Amygdala (tissue), 56 donors: ENCODE results near the gene OR51E1.

Experiments used
- DNase-seq, 56 donors: peaks; one replicate each; lab custom pipeline; 2025; lab: John Stamatoyannopoulos, UW

Gene OR51E1, protein sequence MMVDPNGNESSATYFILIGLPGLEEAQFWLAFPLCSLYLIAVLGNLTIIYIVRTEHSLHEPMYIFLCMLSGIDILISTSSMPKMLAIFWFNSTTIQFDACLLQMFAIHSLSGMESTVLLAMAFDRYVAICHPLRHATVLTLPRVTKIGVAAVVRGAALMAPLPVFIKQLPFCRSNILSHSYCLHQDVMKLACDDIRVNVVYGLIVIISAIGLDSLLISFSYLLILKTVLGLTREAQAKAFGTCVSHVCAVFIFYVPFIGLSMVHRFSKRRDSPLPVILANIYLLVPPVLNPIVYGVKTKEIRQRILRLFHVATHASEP

DNA sequence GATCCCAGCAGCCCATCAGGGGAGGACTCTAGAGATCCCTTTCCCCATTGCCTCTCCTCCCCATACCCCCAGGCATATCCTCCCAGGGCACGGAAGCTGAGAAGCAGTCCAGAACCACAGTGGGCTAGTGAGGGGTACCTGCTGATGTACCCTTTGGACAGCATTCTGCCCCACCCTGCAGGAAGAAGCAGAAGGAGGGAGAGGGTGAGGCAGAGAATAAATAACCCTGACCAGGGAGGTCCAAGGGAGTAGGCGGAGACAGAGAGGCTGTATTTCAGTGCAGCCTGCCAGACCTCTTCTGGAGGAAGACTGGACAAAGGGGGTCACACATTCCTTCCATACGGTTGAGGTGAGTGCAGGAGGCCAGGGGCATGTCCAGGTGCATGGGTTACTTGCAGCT, at the start of gene OR51E1:
OR51E1 (plus strand) TSS at position 301 of the 400 bp plus-strand sequence. CDS start 8,545 bp downstream, outside the sequence.
- DNase-seq: no peak

DNA sequence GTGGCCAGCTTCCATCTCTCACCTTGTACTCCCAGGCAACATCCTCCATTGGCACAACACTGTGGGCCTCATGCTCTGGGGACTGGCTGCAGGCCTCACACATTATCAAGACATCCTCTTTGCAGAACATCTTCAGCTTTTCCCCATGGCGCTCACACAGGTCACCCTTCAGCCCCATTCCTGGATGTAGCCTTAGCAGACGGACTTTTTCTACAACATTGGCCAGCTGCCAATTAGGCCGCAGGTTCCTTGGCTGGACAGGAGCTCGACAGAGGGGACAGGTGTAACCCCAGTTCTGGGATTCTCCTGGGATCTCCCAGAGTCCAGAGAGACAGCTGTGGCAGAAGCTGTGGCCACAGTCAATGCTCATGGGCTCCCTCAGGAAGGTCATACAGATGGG, 38.7 kb upstream of the OR51E1 start:
- peak in 1 of 56 donors; percentile 2 for DNase-seq

DNA sequence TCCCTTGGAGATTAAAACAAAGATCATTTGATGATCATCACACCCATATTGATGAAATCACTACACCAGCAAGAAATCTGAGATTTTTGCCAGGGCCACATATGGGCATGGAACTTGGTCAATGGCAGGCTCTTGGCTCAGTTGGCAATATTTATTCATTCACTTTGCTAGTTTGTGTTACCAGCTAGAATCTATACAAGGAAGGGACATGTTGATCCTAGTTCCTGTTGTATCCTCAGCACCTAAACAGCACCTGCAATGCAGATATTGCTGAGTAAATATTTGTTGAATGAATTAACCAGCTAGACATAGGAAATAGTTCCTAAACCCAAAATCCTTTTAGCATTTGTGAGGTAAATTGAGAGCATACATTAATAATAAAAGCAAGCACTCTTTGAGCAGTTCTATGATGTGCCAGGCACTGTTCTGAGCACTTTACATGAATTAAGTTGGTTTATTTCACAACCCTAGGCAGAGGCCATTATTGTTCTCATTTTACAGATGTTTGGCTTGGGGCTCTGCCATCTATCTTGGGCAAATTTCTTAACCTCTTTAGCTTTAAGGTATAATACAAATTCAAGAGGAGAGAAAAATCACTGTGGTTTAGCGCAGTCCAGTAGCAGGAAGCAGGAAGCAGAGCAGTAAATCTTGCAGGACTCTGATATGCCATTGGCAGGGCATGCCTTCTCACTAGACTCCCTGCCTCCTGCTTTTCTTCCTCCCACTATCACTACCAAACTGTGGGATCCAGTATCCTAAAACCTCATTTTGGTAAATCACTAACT, 37.4 kb upstream of the OR51E1 start:
- no peak for DNase-seq

DNA sequence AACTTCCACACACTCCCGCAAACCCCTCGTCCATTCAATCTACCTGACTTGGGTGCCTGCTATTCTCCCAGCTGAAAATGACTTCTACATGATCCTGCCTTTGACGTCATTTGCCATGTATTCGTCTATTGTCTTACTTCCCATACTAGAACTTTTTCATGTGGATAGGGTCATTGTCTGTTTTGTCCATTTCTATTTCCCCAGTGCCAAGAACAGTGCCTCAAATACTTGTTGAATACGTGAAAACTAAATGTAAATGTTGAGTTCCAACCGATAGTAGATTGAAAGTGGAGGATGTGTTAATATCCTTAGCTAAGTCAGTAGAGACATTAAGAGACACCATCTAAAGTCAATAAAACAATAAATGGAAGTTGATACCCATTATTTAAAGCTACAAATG, 36.7 kb upstream of the OR51E1 start:
- no peak for DNase-seq

DNA sequence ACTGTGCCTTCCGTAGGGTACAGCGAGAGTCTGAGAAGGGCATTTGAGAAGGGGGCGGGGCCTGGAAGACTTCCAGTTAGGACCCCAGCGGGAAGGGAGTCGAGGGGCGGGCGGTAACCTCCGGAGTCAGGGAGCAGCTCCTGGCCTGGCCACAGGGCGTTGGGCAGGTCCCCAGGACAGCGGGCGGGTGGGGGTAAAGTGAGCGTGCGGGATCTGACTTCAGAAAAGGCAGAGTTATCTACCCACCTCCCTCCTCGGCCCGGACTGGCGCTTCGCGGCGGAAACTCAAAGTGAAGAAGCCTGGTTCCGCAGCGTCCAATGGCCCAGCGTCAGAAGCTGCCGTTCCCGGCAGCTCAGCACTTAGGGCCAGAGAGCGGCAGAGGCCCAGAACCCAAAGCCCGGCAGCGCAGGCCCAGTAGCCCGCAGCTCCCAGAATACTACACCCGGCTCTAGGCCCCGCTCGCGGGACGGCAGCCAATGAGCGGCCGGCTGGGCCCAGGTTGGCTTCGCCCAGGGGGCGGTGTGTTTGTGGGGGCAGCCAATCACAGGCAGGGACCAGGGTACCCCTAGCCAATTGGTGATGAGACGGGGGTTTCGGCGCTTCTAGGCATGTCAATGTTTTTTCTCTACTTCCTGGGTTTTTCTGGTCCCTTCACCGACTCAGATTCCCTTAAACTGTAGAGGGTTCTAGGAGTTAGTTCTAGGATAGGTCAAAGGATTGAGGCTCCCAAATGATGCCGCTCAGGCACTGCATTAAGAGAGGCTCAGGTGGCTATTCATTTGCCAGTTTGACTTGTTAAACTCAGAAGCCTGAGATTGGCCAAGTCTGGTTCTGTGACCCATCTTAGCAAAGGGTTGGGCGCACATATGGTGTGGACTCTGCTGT, 35.8 kb upstream of the OR51E1 start, which contains the start of gene TRIM68:
TRIM68 (minus strand) TSS at position 451 of the 886 bp plus-strand sequence. CDS start 2,727 bp downstream, outside the sequence.
- DNase-seq: peak; percentile 80 to 97 (median 95)

DNA sequence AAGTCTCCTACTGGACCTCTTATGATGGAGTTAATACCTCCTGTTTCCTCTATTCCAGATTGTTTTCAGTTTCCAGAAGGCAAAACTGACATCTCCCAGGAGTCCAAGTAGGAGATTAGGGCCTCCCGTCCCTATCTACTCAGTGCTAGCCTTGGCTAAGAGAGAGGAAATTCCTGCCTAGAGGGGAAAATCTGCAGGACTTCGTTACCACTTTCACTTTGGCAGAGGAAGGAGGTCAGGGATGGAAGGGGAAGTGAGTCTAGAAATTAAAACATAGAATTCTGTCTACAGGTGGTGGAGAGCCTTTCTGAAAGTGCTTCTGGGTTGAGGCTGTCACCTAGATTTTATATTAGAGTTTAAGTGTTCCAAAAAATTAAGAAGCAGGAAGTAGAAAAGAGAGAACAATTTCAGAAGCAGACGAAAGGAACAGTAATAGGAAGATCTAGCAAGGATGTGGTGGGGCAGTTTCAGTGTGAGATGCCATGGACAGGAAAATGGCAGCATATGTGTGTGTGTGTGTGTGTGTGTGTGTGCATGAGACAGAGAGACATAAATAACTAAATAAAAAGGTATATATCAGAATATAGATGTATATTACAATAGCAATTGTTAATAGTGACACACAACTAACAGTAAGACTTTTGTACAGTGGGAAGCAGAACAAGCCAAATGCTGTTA, 33.4 kb upstream of the OR51E1 start:
- DNase-seq: no peak

DNA sequence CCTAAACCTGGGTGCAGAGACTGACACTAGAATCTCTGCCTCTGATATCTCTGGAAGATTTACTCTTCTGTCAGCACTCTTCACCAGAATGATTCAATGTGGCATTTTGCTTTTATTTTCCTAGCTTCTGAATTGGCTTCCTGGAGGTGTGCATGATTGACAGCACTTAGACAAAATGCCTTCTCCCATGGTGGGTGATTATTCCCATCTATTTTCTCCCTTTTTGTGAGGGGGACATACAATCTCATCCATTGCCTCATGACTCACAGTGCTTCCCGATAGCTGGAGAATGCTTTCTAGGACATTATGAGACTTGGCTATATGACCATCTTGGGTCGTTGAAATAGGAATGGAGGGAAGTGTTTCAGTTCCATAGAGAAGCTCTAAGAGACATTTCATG, 31.8 kb upstream of the OR51E1 start:
- DNase-seq: no peak

DNA sequence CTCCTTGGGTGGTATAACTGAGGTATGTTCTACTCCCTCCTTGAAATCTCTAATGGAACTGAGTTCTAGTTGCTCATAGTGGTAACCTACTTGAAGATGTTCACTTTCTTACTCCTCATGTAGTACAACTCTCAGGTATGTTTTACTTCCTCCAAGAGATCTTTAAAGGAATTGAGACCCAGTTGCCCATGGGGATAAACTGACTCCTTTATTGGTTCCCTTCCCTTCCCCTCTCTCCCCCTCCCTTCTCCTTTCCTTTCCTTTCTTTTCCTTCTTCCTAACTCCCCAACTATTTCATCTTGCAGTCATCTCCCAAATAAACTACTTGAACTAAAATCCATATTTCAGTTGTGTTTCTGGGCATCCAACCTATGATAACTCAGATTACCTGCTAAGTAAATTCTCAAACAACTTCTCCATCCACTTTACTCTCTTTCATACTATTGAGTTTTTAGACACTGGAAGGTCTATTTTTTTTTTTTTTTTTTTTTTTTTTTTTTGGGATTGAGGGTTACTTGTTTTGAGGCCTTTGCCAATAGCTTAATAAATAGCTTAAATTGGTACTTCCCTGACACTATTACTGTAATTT, 27.8 kb upstream of the OR51E1 start:
- no peak for DNase-seq

DNA sequence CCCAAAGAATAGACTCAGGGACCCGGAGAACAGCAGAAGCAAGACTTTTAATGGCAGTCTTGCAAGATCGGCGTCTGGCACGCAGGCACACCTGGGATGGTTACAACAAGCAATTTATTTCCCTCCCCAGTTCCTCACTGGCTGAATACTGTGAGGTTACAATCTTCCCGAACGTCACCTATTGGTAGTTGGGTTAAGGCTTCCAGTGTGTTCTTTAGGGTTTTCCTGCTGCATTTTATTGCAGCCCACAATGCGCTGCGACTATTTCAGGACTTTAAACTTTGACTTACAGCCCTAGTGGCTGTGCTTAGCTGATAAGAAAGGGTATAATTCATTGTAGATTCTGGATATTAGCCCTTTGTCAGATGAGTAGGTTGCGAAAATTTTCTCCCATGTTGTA, 24.3 kb upstream of the OR51E1 start:
- DNase-seq: no peak

DNA sequence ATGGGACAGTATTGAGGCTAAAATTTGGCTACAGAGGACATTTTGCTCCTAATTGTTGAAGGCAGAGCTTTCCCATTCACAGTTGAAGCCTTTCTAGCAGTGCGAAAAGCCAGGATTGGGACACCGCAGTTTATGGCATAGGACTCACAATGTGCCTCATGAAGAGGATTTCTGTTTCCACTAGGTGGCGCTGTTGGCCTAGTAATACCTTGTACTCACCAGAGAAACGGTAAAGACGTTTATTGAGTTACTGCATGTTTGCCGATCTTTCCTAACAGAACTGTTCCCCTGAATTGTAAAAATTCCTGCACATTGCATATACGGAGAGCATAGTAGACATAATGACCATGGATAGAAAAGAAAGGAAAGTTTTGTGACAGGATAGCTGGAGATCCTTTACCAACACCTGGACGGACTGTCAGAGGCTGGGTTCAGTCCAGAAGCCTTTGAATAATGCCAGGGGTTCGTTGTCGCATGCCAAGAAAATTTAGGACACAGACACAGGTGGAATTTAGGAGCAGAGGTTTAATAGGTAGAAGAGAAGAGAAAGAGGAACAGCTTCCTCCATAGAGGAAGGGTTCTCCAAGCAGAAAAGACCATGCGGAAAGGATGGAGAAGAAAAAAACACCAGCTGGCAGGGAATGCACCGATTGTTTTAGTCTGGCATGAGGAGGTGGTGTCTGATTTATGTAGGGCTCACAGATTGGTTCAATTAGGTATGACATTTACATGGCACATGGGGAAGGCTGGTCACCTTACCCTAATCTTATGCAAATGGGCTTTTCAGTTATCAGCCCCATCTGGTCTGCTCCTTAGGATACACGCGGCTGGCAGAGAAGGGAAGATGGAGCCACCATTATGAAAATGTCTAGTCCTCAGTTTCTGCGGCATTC, 17.3 kb upstream of the OR51E1 start:
- DNase-seq: peak in 8 of 56 donors; percentile 3 to 47 (median 6)

DNA sequence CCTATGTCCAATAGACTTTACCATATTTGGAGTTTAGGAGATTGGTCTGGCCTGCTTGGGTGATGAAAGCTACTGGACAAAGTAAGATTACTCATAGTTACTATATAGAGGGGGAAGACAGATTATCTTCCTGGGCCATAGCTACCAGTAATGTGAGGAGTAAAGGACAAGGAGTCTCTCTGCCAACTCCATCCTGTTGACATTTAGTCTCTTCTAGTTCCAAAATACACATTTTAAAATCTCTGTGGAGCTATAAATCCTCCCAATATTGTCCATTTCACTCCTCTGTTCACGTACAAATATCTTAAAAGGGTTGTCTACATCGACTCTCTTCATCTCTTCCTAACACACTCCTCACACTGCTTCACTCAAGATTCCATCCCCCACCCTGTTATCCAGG, 7.6 kb upstream of the OR51E1 start:
- DNase-seq: no peak

DNA sequence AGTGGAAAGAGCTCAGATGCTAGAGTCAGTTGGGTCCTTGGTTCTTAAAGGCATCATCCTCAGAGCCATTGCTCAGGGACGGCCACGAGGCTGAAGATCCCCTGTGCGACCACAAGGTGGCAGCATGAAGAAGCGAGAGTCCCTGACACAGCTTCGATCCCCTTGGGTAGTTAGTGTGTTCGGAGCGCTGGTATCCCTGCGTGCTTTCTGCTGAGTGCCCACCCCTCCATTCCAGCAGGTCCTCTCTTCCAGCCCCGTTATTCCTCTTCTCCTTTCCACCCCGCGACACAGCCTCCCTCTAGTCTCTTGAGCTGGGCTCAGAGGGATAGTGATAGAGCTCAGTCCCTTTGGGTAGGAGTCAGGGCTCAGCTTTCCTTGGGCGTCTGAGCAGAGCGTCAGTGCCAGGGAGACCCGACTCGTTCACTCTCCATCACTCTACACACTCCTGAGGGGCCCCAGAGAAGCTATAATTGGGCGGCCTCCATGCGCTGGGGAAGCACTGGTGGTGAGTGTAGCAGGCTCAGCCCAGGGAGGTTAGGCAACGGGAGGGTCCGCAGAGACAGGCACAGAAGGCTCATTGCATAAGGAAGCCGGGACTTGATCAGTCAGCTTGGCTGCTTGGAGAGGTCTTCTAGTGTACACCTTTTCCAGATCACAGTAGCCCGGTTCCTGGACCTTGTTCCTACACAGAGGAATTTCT, 6.7 kb upstream of the OR51E1 start, which contains the start of gene OR51D1:
OR51D1 (plus strand) TSS at position 516 of the 700 bp plus-strand sequence. CDS start 2,314 bp downstream, outside the sequence.
- DNase-seq: peak in 45 of 56 donors; percentile 5 to 72 (median 30)

DNA sequence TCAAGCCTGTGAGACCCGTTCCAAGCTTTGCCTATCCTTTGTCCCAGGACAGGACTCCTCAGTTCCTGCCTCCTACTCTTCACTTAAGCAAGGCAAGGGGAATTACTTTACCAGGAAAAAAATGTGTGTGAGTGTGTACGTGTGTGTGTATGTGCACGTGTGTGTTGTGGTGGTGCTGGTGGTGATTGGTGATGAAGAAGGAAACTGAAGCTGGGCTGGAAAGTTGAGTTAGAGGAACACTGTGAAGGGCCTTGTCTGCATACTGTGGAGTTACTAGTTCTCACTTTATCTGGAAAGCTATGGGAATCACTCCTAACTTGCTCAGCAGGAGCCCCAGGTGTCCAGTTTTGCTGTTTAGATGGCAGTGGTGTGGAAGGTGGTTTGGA, 6.1 kb upstream of the OR51E1 start:
- no peak for DNase-seq

DNA sequence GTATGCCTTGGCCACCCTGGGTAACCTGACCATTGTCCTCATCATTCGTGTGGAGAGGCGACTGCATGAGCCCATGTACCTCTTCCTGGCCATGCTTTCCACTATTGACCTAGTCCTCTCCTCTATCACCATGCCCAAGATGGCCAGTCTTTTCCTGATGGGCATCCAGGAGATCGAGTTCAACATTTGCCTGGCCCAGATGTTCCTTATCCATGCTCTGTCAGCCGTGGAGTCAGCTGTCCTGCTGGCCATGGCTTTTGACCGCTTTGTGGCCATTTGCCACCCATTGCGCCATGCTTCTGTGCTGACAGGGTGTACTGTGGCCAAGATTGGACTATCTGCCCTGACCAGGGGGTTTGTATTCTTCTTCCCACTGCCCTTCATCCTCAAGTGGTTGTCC, 3.9 kb upstream of the OR51E1 start:
- no peak for DNase-seq

DNA sequence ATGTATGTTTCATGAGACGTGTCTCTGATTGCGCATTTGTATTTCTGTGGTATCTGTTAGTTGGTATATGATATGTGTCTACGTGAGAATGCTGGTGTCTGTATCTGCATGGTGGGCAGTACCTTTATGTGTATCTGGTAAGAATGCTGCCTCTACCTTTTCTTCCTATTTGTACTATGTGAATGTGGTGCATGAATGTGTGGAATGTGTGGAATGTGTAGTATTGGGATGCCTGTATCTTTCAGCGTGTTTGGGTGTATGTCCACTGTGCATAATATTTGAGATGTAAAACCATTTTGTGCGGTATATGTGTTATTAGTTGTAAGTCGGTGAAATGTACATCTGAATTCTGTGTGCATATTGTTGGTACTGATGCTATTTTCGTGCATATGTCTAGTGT, 2.3 kb upstream of the OR51E1 start:
- no peak for DNase-seq

DNA sequence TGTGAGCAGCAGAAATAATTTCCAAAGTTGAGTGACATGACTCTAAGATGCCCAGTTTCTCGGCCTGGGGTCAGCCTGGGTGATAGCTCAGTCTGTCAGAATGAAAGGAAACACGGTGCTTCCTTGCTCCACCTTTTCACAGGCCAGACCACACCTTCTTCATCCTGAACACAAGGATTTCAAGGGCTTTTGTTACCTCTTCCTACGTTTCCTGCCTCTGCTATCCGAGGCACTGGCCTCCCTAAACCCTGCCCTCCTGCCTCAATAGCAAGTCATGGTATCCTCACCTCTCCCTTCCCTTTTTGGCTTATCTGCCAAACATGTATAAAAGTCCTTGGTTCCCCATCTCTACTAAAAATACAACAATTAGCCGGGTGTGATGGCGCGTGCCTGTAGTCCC, 1.7 kb upstream of the OR51E1 start:
- no peak for DNase-seq

DNA sequence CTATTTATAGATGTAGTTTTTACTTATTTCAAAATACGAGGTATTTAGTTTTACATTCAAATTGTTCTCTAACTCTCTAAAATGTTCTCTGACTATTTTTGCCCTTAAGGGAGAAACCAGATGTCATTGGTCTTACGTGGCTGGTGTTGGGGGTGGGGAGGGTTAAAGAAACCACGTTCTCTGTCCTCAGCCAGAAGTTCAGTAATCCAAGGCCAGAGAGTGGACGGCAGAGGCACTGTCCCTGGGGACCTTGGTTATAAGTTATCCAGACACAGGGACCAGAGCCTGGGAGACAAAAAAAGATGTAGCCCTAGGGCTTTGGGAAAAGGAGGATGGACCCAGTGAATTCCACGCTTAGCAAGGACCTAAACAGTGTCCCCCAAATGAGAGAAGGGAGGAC, 706 bp upstream of the OR51E1 start:
- DNase-seq: no peak

DNA sequence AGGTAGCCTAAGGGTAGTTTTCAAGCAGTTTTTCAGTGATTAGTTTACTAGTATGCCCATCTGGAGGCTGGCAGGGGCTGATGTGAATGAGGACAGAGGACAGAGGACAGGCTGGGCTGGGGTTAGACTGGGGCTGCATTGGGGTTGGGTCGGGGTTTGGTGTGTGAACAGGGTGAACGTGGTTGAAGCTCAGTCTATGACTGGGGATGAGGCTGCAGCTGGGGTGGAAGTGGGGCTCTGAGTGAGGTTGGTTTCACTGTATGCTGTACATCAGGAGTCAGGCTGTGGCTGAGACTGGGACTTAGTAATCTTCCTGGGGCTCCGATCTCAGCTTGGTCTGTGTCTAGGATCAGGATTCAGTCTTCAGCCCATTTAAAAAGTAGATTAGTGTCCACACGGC, 451 bp downstream of the OR51E1 start:
- no peak for DNase-seq
